Loucy (cell line): ENCODE data around the gene IGSF9B.

Experiments used
- CTCF ChIP-seq: fragments of 200-600 bp; sonication (generic); conservative IDR thresholded peaks from 2 replicates; pipeline ENCODE4 v1.5.1; 2014; ENCODE audit warnings: mild to moderate bottlenecking, antibody characterized with exemption, low read length
- EZH2phosphoT487 ChIP-seq: fragments of 200-600 bp; IDR thresholded peaks from 2 replicates; pipeline ENCODE4 v1.6.1; 2018; ENCODE audit warnings: antibody characterized with exemption, mild to moderate bottlenecking, moderate library complexity, borderline replicate concordance

GRCh38 chr11:133966921-133967598 lies 10.3 kb upstream of the IGSF9B start:
- TF ChIP-seq CTCF = no peak
- no peak for TF ChIP-seq EZH2phosphoT487
